GM18519 (cell line): ENCODE data around the gene NFATC2IP.
A peak's percentile ranks its signal among the peaks of the same experiment; 100 is the strongest.
"Not testable (repeated sequence)": the region's sequence is repeated elsewhere in the genome, so short reads cannot be mapped to it uniquely, and the experiment has no call there.

Experiments
- ATAC-seq: cut with Tn5 transposase; IDR thresholded peaks from one replicate; pipeline ENCODE4 v1.9.1; 2021; ENCODE audit warnings: mild to moderate bottlenecking, moderate library complexity; ENCODE audit not compliant: unreplicated experiment, low FRiP score

NFATC2IP gene

GRCh38 chr16:28925386-28926228 lies 25.1 kb upstream of the NFATC2IP start:
- peak; percentile 12 for ATAC-seq

GRCh38 chr16:28926284-28926683 lies 24.5 kb upstream of the NFATC2IP start:
- not testable (repeated sequence) for ATAC-seq

GRCh38 chr16:28927815-28928214 lies 22.9 kb upstream of the NFATC2IP start:
- ATAC-seq = no peak

- ATAC-seq = no peak
Observed at GRCh38 chr16:28930203-28930602, 20.5 kb upstream of the NFATC2IP start.

- ATAC-seq = no peak
Observed at GRCh38 chr16:28930652-28931051, 20.1 kb upstream of the NFATC2IP start.

- ATAC-seq = no peak
Observed at GRCh38 chr16:28931801-28932225, 18.9 kb upstream of the NFATC2IP start, which contains the start of gene CD19. TSS of gene CD19 (plus strand) at chr16:28931971. CDS start at chr16:28932001, 30 bp downstream.

- ATAC-seq = no peak
Observed at GRCh38 chr16:28932339-28933141, 18.2 kb upstream of the NFATC2IP start.

GRCh38 chr16:28933171-28933570 lies 17.6 kb upstream of the NFATC2IP start:
- no peak for ATAC-seq

GRCh38 chr16:28935346-28935745 lies 15.4 kb upstream of the NFATC2IP start:
- no peak for ATAC-seq

GRCh38 chr16:28935924-28936783 lies 14.6 kb upstream of the NFATC2IP start:
- ATAC-seq = peak; percentile 74

GRCh38 chr16:28936784-28937155 lies 14.0 kb upstream of the NFATC2IP start:
- ATAC-seq = no peak

GRCh38 chr16:28937222-28937876 lies 13.4 kb upstream of the NFATC2IP start:
- ATAC-seq = no peak

GRCh38 chr16:28938721-28939120 lies 12.0 kb upstream of the NFATC2IP start:
- ATAC-seq = no peak

- ATAC-seq = not testable (repeated sequence)
Observed at GRCh38 chr16:28939825-28940224, 10.9 kb upstream of the NFATC2IP start.

GRCh38 chr16:28943281-28943680 lies 7.5 kb upstream of the NFATC2IP start:
- ATAC-seq = no peak

GRCh38 chr16:28946681-28947080 lies 4.1 kb upstream of the NFATC2IP start:
- no peak for ATAC-seq

- ATAC-seq = no peak
Observed at GRCh38 chr16:28951410-28951943, 740 bp downstream of the NFATC2IP start.

- ATAC-seq = no peak
Observed at GRCh38 chr16:28958216-28958615, 7.5 kb downstream of the NFATC2IP start.

- no peak for ATAC-seq
Observed at GRCh38 chr16:28958836-28959235, 8.1 kb downstream of the NFATC2IP start.

GRCh38 chr16:28964072-28964471 lies 13.3 kb downstream of the NFATC2IP start:
- ATAC-seq = no peak
